ENCODE results near the gene PER1. TPM values are rescaled to one million over a fixed set of nuclear protein-coding genes. Genes with fewer than 3 reads are reported as not detected.

PER1 gene
- total and polyA plus RNA-seq, 2 of the 13 experiments (the other 11 are each of a cell fraction or from before 2014, with no cell fraction given) = 2.6 to 3.6 TPM

GRCh38 chr17:8173056-8173870 is 21.1 kb upstream of the PER1 start (continued):
- TF ChIP-seq, protein P1, sequence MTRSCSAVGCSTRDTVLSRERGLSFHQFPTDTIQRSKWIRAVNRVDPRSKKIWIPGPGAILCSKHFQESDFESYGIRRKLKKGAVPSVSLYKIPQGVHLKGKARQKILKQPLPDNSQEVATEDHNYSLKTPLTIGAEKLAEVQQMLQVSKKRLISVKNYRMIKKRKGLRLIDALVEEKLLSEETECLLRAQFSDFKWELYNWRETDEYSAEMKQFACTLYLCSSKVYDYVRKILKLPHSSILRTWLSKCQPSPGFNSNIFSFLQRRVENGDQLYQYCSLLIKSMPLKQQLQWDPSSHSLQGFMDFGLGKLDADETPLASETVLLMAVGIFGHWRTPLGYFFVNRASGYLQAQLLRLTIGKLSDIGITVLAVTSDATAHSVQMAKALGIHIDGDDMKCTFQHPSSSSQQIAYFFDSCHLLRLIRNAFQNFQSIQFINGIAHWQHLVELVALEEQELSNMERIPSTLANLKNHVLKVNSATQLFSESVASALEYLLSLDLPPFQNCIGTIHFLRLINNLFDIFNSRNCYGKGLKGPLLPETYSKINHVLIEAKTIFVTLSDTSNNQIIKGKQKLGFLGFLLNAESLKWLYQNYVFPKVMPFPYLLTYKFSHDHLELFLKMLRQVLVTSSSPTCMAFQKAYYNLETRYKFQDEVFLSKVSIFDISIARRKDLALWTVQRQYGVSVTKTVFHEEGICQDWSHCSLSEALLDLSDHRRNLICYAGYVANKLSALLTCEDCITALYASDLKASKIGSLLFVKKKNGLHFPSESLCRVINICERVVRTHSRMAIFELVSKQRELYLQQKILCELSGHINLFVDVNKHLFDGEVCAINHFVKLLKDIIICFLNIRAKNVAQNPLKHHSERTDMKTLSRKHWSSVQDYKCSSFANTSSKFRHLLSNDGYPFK (CRISPR knock-in tag; IDR thresholded peaks at IDR 0.05; ENCODE audit: borderline replicate concordance) = no peak
- TF ChIP-seq SNAPC5 (CRISPR knock-in tag; IDR thresholded peaks at IDR 0.05; ENCODE audit: borderline replicate concordance) (peak; percentile 100), MIXL1 (CRISPR knock-in tag; IDR thresholded peaks at IDR 0.05) (peak; percentile 99), NFYB (CRISPR knock-in tag; IDR thresholded peaks at IDR 0.05) (peak; percentile 20; the same call in 1 of the 2 replicates), TCF7L2 (IDR thresholded peaks at IDR 0.05; ENCODE audit: low read depth, low read length) (no peak), CENPT (CRISPR knock-in tag; IDR thresholded peaks at IDR 0.05; ENCODE audit: low read depth) (peak; percentile 94), HDAC2 (CRISPR knock-in tag; IDR thresholded peaks at IDR 0.05) (peak; percentile 91), GLMP (CRISPR knock-in tag; IDR thresholded peaks at IDR 0.05; ENCODE audit: borderline replicate concordance) (no peak), HMG20B (CRISPR knock-in tag; conservative IDR thresholded peaks at IDR 0.05) (peak; percentile 86), MAX (IDR thresholded peaks at IDR 0.05) (peak; percentile 79), ZXDC (CRISPR knock-in tag; IDR thresholded peaks at IDR 0.05) (peak; percentile 84; the same call in 1 of the 2 replicates), ZNF263 (CRISPR knock-in tag; IDR thresholded peaks at IDR 0.05) (peak; percentile 42; the same call in 1 of the 2 replicates), ZNF225 (CRISPR knock-in tag; IDR thresholded peaks at IDR 0.05) (no peak), ZNF513 (CRISPR knock-in tag; conservative IDR thresholded peaks at IDR 0.05) (peak; percentile 100), ZNF891 (CRISPR knock-in tag; IDR thresholded peaks at IDR 0.05) (no peak), ZNF441 (CRISPR knock-in tag; IDR thresholded peaks at IDR 0.05; ENCODE audit: borderline replicate concordance) (no peak), ZNF253 (CRISPR knock-in tag; IDR thresholded peaks at IDR 0.05; ENCODE audit: borderline replicate concordance) (peak; percentile 66; the same call in 1 of the 2 replicates)
- TF ChIP-seq, protein P2, sequence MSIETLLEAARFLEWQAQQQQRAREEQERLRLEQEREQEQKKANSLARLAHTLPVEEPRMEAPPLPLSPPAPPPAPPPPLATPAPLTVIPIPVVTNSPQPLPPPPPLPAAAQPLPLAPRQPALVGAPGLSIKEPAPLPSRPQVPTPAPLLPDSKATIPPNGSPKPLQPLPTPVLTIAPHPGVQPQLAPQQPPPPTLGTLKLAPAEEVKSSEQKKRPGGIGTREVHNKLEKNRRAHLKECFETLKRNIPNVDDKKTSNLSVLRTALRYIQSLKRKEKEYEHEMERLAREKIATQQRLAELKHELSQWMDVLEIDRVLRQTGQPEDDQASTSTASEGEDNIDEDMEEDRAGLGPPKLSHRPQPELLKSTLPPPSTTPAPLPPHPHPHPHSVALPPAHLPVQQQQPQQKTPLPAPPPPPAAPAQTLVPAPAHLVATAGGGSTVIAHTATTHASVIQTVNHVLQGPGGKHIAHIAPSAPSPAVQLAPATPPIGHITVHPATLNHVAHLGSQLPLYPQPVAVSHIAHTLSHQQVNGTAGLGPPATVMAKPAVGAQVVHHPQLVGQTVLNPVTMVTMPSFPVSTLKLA (IDR thresholded peaks at IDR 0.05) = no peak; the same call in 1 of the 2 replicates

Measured in HepG2 (cell line).